Activated CD8-positive, alpha-beta memory T cell treated with anti-CD3 and anti-CD28 coated beads, Interleukin-2, amount 50 U/mL, for 48 hours (primary cell): Measurements from ENCODE around the gene CHMP6.

Source experiments
- DNase-seq: peaks from one replicate; pipeline ENCODE4 v3.0.0-alpha.2; 2020

Gene CHMP6

GRCh38 chr17:81046132-81046769 is 54.6 kb downstream of the CHMP6 start:
- no peak for DNase-seq

- no peak for DNase-seq
Observed at GRCh38 chr17:81046770-81047359, 55.2 kb downstream of the CHMP6 start.

DNA sequence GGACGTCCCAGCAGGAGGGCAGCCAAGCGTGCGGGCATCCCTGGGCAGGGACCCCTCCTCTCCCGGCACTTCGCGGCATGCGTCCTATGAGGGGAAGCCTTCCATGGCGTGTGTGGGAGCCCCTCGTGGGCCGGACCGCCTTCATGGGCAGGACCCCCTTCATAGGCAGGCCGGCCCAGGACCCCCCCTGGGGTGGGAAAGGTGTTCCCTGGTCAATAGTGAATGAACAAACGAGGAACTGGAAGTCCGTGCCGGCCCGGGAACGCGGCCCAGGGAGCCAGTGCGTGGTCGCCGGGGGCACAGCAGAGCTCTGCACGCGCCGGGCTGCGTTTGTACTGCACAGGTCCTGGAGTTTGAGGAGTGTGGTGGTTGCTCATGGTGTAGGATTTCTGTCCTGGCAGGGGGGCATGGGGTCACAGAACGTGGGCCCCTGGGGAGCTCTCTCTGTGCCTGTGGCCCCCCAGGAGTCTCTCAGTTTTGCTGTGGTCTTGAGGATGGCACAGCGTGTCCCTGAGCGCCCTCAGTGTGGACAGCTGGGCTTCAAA is 57.3 kb downstream of the CHMP6 start:
- no peak for DNase-seq

DNA sequence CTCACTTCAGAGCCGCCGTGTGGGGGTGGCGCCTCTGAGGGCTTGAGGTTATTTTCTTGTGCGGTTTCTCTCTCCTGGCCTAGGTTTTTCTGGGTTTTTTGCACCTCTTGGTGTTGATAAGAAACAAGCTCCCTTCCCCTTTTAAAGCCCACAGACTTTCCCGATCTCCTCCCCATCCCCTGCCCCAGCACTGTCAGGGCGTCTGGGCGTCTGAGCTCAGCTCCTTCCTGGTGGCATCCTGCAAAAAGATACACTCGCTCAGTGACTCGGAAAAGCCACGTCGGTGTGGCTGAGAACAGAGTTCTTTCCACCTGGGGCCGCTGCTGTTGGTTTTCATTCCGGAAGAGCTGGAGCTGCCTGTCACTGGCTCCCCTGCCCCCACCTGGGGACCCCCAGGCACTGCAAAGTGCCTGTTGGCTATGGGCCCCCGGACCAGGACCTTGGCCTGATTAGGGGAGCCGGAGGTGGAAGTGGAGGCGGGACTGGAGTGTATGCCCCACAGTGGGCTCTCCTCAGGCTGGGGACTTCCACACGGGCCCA is 57.8 kb downstream of the CHMP6 start:
- DNase-seq = no peak
